ENCODE measurements around the gene SIK2. TPM values are rescaled to one million over a fixed set of nuclear protein-coding genes. Genes with fewer than 3 reads are reported as not detected.

The SIK2 gene
- total RNA-seq, 1 experiment from 2014 or later: 13.0 TPM

DNA sequence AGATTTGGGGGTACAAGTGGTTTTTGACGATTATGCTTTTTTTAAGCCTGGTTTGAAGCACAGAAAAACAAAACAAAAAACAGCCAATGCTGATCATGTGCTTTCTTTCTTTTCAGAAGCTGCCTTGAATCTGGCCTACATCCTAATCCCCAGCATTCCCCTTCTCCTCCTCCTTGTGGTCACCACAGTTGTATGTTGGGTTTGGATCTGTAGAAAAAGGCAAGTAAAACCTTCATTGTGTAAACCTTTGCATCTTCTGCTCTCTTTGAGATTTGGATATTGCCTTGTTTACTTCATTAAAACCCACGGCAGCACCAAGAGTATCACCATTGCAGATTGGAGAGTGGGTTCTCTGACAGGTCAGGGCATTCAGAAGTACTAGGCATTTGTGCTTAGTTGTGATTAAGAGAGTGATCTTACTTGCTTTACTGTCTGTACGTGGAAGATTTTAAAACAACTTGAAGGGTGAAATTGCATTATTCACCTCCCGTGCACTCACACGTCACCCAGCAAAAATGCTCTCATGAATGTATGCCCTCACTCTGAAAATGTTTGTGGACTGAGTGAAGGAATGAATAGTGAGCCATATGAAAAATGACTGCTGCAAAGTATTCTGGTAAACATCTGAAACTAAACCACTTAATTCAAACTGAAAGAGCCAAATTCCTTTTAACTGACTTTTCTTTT is 44.7 kb upstream of the SIK2 start (continued):
- TF ChIP-seq, protein P1, sequence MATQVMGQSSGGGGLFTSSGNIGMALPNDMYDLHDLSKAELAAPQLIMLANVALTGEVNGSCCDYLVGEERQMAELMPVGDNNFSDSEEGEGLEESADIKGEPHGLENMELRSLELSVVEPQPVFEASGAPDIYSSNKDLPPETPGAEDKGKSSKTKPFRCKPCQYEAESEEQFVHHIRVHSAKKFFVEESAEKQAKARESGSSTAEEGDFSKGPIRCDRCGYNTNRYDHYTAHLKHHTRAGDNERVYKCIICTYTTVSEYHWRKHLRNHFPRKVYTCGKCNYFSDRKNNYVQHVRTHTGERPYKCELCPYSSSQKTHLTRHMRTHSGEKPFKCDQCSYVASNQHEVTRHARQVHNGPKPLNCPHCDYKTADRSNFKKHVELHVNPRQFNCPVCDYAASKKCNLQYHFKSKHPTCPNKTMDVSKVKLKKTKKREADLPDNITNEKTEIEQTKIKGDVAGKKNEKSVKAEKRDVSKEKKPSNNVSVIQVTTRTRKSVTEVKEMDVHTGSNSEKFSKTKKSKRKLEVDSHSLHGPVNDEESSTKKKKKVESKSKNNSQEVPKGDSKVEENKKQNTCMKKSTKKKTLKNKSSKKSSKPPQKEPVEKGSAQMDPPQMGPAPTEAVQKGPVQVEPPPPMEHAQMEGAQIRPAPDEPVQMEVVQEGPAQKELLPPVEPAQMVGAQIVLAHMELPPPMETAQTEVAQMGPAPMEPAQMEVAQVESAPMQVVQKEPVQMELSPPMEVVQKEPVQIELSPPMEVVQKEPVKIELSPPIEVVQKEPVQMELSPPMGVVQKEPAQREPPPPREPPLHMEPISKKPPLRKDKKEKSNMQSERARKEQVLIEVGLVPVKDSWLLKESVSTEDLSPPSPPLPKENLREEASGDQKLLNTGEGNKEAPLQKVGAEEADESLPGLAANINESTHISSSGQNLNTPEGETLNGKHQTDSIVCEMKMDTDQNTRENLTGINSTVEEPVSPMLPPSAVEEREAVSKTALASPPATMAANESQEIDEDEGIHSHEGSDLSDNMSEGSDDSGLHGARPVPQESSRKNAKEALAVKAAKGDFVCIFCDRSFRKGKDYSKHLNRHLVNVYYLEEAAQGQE (IDR thresholded peaks at IDR 0.05; ENCODE audit: low read depth): no peak
- TF ChIP-seq, protein P2, sequence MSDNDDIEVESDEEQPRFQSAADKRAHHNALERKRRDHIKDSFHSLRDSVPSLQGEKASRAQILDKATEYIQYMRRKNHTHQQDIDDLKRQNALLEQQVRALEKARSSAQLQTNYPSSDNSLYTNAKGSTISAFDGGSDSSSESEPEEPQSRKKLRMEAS (IDR thresholded peaks at IDR 0.05): no peak

DNA sequence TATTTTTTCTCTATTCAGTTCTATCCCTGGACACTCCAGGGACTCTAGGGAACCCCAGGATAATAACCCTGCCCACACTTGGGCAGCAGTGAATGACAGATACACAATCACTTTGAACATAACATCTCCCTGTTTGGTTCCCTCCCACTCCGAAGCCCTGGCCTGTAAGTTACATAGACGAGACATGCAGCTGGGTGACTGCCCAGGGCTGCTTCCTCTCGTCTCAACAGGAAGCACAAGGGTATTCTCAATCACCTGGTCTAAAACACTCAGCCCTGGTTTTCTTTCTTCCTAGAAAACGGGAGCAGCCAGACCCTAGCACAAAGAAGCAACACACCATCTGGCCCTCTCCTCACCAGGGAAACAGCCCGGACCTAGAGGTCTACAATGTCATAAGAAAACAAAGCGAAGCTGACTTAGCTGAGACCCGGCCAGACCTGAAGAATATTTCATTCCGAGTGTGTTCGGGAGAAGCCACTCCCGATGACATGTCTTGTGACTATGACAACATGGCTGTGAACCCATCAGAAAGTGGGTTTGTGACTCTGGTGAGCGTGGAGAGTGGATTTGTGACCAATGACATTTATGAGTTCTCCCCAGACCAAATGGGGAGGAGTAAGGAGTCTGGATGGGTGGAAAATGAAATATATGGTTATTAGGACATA is 42.3 kb upstream of the SIK2 start:
- H3K4me1 ChIP-seq (ENCODE audit: control insufficient read depth in 1 of 2, insufficient read depth in 2 of 2, low read length in 2 of 2): peaks cover 0 to 8% of the 10 kb centered on the region in 2 experiments; a peak in 2 of 4 replicates
- H3K9ac ChIP-seq (ENCODE audit: low read length): no peak overlapping the region
- no peaks in the 10 kb centered on the region for H3K36me3 ChIP-seq (ENCODE audit: control insufficient read depth in 1 of 2, insufficient read depth in 2 of 2, low read length in 2 of 2)
- intact Hi-C loops (cut with micrococcal nuclease): loop anchor here (10.0 kb wide), 1 partner anchor 1725 kb away; no protein-coding TSS in a partner anchor
- no peaks in the 10 kb centered on the region; the same call in 1 of the 2 replicates for H3K9me2 ChIP-seq (ENCODE audit: insufficient read depth)
- no peaks in the 10 kb centered on the region for H3K27me3 ChIP-seq (ENCODE audit: insufficient read depth, low read length)
- no peak for DNase-seq (ENCODE audit: low read depth, low spot score)
- H3K9me3 ChIP-seq (ENCODE audit: control insufficient read depth in 1 of 2, insufficient read depth in 1 of 2, low read depth in 1 of 2, low read length in 2 of 2): no peaks in the 10 kb centered on the region; a peak in 1 of 4 replicates
- no TSS peak for BruUV-seq (replicated peaks)
- ATAC-seq: no peak
- H3K4me3 ChIP-seq (replicated peaks in 1 of 2; ENCODE audit: low read depth in 1 of 2, low read length in 2 of 2): no peak overlapping the region
- no peaks in the 10 kb centered on the region for H4K20me1 ChIP-seq (ENCODE audit: insufficient read depth)
- H3K79me2 ChIP-seq (ENCODE audit: insufficient read depth, low read length): no peaks in the 10 kb centered on the region
- H3K27ac ChIP-seq (ENCODE audit: low read depth, low read length): no peak overlapping the region
- no peak overlapping the region for H3K4me2 ChIP-seq (ENCODE audit: low read length)
- no peak overlapping the region for H2AFZ ChIP-seq (ENCODE audit: low read depth, low read length, poor library complexity, severe bottlenecking)
- RAD21 ChIA-PET (ENCODE audit: low non-redundant PET in 1 of 2, low total read pairs in 2 of 2, uncharacterized antibody in 2 of 2, unreplicated experiment in 2 of 2): no interaction called here
- CTCF ChIA-PET: interaction anchor here (1.3 kb wide), 1 partner anchor 105 kb away, joined by 3 read pairs; no protein-coding TSS in a partner anchor
- POLR2A ChIA-PET: no interaction called here
- no peak for TF ChIP-seq SP1 (IDR thresholded peaks at IDR 0.05; ENCODE audit: low read depth)
- no peak for TF ChIP-seq YY1 (IDR thresholded peaks at IDR 0.05; ENCODE audit: extremely low read depth, insufficient replicate concordance, low read depth, low read length)
- no peak for TF ChIP-seq CBX3 (IDR thresholded peaks at IDR 0.05; ENCODE audit: low read depth)
- no peak for TF ChIP-seq EGR1 (IDR thresholded peaks at IDR 0.05; ENCODE audit: low read depth)
- no peak for TF ChIP-seq EZH2 (IDR thresholded peaks at IDR 0.05)
- TF ChIP-seq, protein P3, sequence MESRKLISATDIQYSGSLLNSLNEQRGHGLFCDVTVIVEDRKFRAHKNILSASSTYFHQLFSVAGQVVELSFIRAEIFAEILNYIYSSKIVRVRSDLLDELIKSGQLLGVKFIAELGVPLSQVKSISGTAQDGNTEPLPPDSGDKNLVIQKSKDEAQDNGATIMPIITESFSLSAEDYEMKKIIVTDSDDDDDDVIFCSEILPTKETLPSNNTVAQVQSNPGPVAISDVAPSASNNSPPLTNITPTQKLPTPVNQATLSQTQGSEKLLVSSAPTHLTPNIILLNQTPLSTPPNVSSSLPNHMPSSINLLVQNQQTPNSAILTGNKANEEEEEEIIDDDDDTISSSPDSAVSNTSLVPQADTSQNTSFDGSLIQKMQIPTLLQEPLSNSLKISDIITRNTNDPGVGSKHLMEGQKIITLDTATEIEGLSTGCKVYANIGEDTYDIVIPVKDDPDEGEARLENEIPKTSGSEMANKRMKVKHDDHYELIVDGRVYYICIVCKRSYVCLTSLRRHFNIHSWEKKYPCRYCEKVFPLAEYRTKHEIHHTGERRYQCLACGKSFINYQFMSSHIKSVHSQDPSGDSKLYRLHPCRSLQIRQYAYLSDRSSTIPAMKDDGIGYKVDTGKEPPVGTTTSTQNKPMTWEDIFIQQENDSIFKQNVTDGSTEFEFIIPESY (IDR thresholded peaks at IDR 0.05; ENCODE audit: extremely low read depth, insufficient replicate concordance, low read length): no peak
- no peak for TF ChIP-seq EZH2phosphoT487 (IDR thresholded peaks at IDR 0.05; ENCODE audit: borderline replicate concordance)
- no peak for TF ChIP-seq TCF7L2 (IDR thresholded peaks at IDR 0.05; ENCODE audit: borderline replicate concordance, extremely low read depth, insufficient read depth, insufficient read length)
- TF ChIP-seq FOSL1 (IDR thresholded peaks at IDR 0.05; ENCODE audit: low read depth): no peak
- TF ChIP-seq, protein P4, sequence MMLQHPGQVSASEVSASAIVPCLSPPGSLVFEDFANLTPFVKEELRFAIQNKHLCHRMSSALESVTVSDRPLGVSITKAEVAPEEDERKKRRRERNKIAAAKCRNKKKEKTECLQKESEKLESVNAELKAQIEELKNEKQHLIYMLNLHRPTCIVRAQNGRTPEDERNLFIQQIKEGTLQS (IDR thresholded peaks at IDR 0.05): no peak
- TF ChIP-seq, protein P2 (IDR thresholded peaks at IDR 0.05): no peak
- no peak for TF ChIP-seq JUND (IDR thresholded peaks at IDR 0.05)
- TF ChIP-seq, protein P5, sequence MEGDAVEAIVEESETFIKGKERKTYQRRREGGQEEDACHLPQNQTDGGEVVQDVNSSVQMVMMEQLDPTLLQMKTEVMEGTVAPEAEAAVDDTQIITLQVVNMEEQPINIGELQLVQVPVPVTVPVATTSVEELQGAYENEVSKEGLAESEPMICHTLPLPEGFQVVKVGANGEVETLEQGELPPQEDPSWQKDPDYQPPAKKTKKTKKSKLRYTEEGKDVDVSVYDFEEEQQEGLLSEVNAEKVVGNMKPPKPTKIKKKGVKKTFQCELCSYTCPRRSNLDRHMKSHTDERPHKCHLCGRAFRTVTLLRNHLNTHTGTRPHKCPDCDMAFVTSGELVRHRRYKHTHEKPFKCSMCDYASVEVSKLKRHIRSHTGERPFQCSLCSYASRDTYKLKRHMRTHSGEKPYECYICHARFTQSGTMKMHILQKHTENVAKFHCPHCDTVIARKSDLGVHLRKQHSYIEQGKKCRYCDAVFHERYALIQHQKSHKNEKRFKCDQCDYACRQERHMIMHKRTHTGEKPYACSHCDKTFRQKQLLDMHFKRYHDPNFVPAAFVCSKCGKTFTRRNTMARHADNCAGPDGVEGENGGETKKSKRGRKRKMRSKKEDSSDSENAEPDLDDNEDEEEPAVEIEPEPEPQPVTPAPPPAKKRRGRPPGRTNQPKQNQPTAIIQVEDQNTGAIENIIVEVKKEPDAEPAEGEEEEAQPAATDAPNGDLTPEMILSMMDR (IDR thresholded peaks at IDR 0.05 in 2 of 3, conservative IDR thresholded peaks at IDR 0.05 in 1 of 3; ENCODE audit: borderline replicate concordance in 1 of 3, insufficient read depth in 1 of 3, low read depth in 2 of 3, low read length in 2 of 3): no peak

Data from HCT116 (cell line).